ENCODE results near the gene ATP10A. TPM values are rescaled to one million over a fixed set of nuclear protein-coding genes. Genes with fewer than 3 reads are reported as not detected.

ATP10A gene
- total and polyA plus RNA-seq, 2 of the 8 experiments (the other 6 are each of a cell fraction or from before 2014, with no cell fraction given): 2.0 to 2.8 TPM

- H3K14ac ChIP-seq (ENCODE audit: insufficient read length): no peak overlapping the region
- no peaks in the 10 kb centered on the region for H3K79me2 ChIP-seq (ENCODE audit: control insufficient read depth in 1 of 2, insufficient read depth in 2 of 2, low read length in 2 of 2)
- 88% methylated on average over 1 of the region's 1 CpG; no CpG with 5 or more reads in 1 of the 2 experiments for WGBS, 2 experiments (ENCODE audit: extremely low coverage in 1 of 2, insufficient coverage in 1 of 2, insufficient read length in 1 of 2, insufficient replicate concordance in 2 of 2, low coverage in 1 of 2, low lambda C conversion rate in 2 of 2, missing lambda C conversion rate in 1 of 2)
These were observed 210.4 kb downstream of the ATP10A start for GRCh38 chr15:25652704-25653103.

More at GRCh38 chr15:25652704-25653103, 210.4 kb downstream of the ATP10A start:
- Histone ChIP-seq H3K9ac (replicated peaks in 1 of 4; ENCODE audit: extremely low read depth in 1 of 4, low read depth in 3 of 4, low read length in 3 of 4) (no peak overlapping the region), H4K20me1 (replicated peaks in 1 of 2; ENCODE audit: control insufficient read depth in 1 of 2, insufficient read depth in 2 of 2, low read length in 2 of 2) (peaks cover 0 to 2% of the 10 kb centered on the region in 2 experiments), H3K23me2 (ENCODE audit: low read depth, low read length) (no peaks in the 10 kb centered on the region), H3K79me1 (ENCODE audit: low read depth, low read length) (no peaks in the 10 kb centered on the region), H3K27ac (ENCODE audit: low read depth, low read length) (no peak overlapping the region), H3K56ac (replicated peaks; ENCODE audit: insufficient read length, low read depth, low read length) (no peak overlapping the region), H3K23ac (ENCODE audit: insufficient read length) (no peak overlapping the region), H2BK15ac (ENCODE audit: low read length) (no peak overlapping the region), H4K8ac (ENCODE audit: extremely low read depth, insufficient read depth, low read length) (no peak overlapping the region), H3K4me2 (ENCODE audit: insufficient read depth in 1 of 2, low read depth in 2 of 2, low read length in 2 of 2) (no peak overlapping the region), H3K9me3 (ENCODE audit: insufficient read depth in 2 of 2, low read depth in 1 of 2, low read length in 1 of 2) (no peaks in the 10 kb centered on the region; a peak in 1 of 4 replicates), H2AFZ (ENCODE audit: low read length) (no peak overlapping the region), H3K4ac (replicated peaks; ENCODE audit: insufficient read length, low read depth, low read length) (no peak overlapping the region), H3K4me1 (replicated peaks in 1 of 4; ENCODE audit: control insufficient read depth in 3 of 4, insufficient read depth in 4 of 4, low read length in 3 of 4) (peaks cover 0 to 9% (median 8%) of the 10 kb centered on the region in 4 experiments; a peak in 5 of 7 replicates), H3K27me3 (replicated peaks in 1 of 4; ENCODE audit: control insufficient read depth in 3 of 4, extremely low read depth in 1 of 4, insufficient read depth in 3 of 4, low read length in 3 of 4) (peaks cover 0 to 14% (median 6%) of the 10 kb centered on the region in 4 experiments; a peak in 5 of 7 replicates), H4K91ac (replicated peaks; ENCODE audit: insufficient read length, low read length) (no peak overlapping the region), H2AK5ac (ENCODE audit: low read depth, low read length) (no peak overlapping the region), H2BK20ac (ENCODE audit: low read length) (no peak overlapping the region), H2BK120ac (replicated peaks; ENCODE audit: low read depth, low read length) (no peak overlapping the region), H2BK12ac (ENCODE audit: low read depth, low read length) (no peak overlapping the region), H2BK5ac (ENCODE audit: low read depth, low read length) (no peak overlapping the region), H4K5ac (ENCODE audit: insufficient read length, low read depth, low read length) (no peak overlapping the region), H3K18ac (ENCODE audit: extremely low read depth, low read length) (no peak overlapping the region), H3K4me3 (ENCODE audit: extremely low read depth in 1 of 4, insufficient read depth in 2 of 4, low read depth in 3 of 4, low read length in 4 of 4) (no peak overlapping the region), H3K36me3 (ENCODE audit: control insufficient read depth in 2 of 4, insufficient read depth in 4 of 4, low read length in 3 of 4) (no peaks in the 10 kb centered on the region)
- CTCF ChIA-PET (ENCODE audit: partially characterized antibody): interaction anchor here (1.2 to 1.8 kb wide), 3 partner anchors 31 to 57 kb away, joined by 4 to 11 read pairs (median 6); no protein-coding TSS in a partner anchor
- FAIRE-seq (no peak), DNase-seq (ENCODE audit: low read depth in 1 of 2, low spot score in 2 of 2) (no peak)
- TF ChIP-seq KDM4A (IDR thresholded peaks at IDR 0.05; ENCODE audit: low read depth, low read length, severe bottlenecking): no peak
- no peak for TF ChIP-seq RAD21 (IDR thresholded peaks at IDR 0.05 in 1 of 2, conservative IDR thresholded peaks at IDR 0.05 in 1 of 2; ENCODE audit: low read depth in 2 of 2, low read length in 2 of 2)
- TF ChIP-seq YY1 (IDR thresholded peaks at IDR 0.05; ENCODE audit: low read depth, low read length): no peak
- TF ChIP-seq SIX5 (IDR thresholded peaks at IDR 0.05; ENCODE audit: low read depth, low read length): no peak
- no peak for TF ChIP-seq SP2 (IDR thresholded peaks at IDR 0.05; ENCODE audit: low read length)
- TF ChIP-seq TBP (IDR thresholded peaks at IDR 0.05; ENCODE audit: low read depth, low read length): no peak
- TF ChIP-seq JUND (IDR thresholded peaks at IDR 0.05; ENCODE audit: low read length): no peak
- no peak for TF ChIP-seq CREB1 (IDR thresholded peaks at IDR 0.05)
- POLR2A ChIA-PET (ENCODE audit: partially characterized antibody): no interaction called here

Measured in H1 (cell line).